ENCODE results near the gene MYH11. TPM values are rescaled to one million over a fixed set of nuclear protein-coding genes. Genes with fewer than 3 reads are reported as not detected.
A peak's percentile ranks its signal among the peaks of the same experiment; 100 is the strongest.

MYH11 gene
- total and polyA plus RNA-seq, 10 of the 15 experiments (the other 5 are each of a cell fraction or from before 2014, with no cell fraction given), result 0.01 to 1.9 (median 0.13) TPM; not detected in 1

- SMC1A ChIA-PET (ENCODE audit: uncharacterized antibody, unreplicated experiment), result interaction anchor here (0.8 kb wide), 1 partner anchor 25 kb away, joined by 3 read pairs; no protein-coding TSS in a partner anchor
- FAIRE-seq (no peak), DNase-seq (ENCODE audit: low read depth, low spot score) (no peak), ATAC-seq (no peak)
- Histone ChIP-seq H3K4me3 (no peak overlapping the region), H3K79me2 (ENCODE audit: control insufficient read depth, insufficient read depth, low read length) (no peaks in the 10 kb centered on the region), H3K4me2 (ENCODE audit: control insufficient read depth, insufficient read depth) (no peak overlapping the region), H3K4me1 (ENCODE audit: control insufficient read depth, insufficient read depth, low read length) (no peaks in the 10 kb centered on the region), H3K27ac (ENCODE audit: control insufficient read depth, insufficient read depth) (no peak overlapping the region), H2AFZ (ENCODE audit: control insufficient read depth, low read depth, low read length) (no peak overlapping the region), H3K36me3 (ENCODE audit: control insufficient read depth in 2 of 2, insufficient read depth in 2 of 2, low read length in 1 of 2) (no peaks in the 10 kb centered on the region), H3K27me3 (replicated peaks in 1 of 2; ENCODE audit: control insufficient read depth in 2 of 2, insufficient read depth in 2 of 2, low read length in 1 of 2) (no peaks in the 10 kb centered on the region; a peak in 2 of 4 replicates), H3K9me3 (replicated peaks; ENCODE audit: control insufficient read depth, insufficient read depth, low read length) (no peaks in the 10 kb centered on the region), H3K9ac (ENCODE audit: control insufficient read depth, insufficient read depth, low read length) (no peak overlapping the region), H4K20me1 (ENCODE audit: control insufficient read depth, insufficient read depth) (no peaks in the 10 kb centered on the region)
- intact Hi-C loops (cut with micrococcal nuclease; ENCODE audit: unreplicated experiment) (no loop called here), in situ Hi-C loops (cut with MboI) (no loop called here)
- peak; percentile 22 for TF ChIP-seq BCL3 (IDR thresholded peaks at IDR 0.05; ENCODE audit: borderline replicate concordance, insufficient read depth, low read depth, low read length, poor library complexity, severe bottlenecking)
- TF ChIP-seq RAD21 (IDR thresholded peaks at IDR 0.05; ENCODE audit: insufficient read depth, low read depth, low read length), result no peak
- no peak for TF ChIP-seq BMI1 (IDR thresholded peaks at IDR 0.05; ENCODE audit: borderline replicate concordance)
- TF ChIP-seq EED (IDR thresholded peaks at IDR 0.05; ENCODE audit: low read depth), result no peak
- no TSS peak for BruUV-seq (replicated peaks)
- POLR2A ChIA-PET, result no interaction called here
- CTCF ChIA-PET, result interaction anchor here (0.5 kb wide), 1 partner anchor 84 kb away, joined by 3 read pairs; no protein-coding TSS in a partner anchor
- 67% methylated on average over 12 of the region's 12 CpGs for WGBS (ENCODE audit: insufficient coverage, insufficient replicate concordance, low lambda C conversion rate, missing lambda C conversion rate)
- RAD21 ChIA-PET (ENCODE audit: unreplicated experiment), result no interaction called here
Measured at GRCh38 chr16:15849209-15849981, 7.4 kb downstream of the MYH11 start.
